ENCODE data around the gene GABRD.

GABRD gene

DNA sequence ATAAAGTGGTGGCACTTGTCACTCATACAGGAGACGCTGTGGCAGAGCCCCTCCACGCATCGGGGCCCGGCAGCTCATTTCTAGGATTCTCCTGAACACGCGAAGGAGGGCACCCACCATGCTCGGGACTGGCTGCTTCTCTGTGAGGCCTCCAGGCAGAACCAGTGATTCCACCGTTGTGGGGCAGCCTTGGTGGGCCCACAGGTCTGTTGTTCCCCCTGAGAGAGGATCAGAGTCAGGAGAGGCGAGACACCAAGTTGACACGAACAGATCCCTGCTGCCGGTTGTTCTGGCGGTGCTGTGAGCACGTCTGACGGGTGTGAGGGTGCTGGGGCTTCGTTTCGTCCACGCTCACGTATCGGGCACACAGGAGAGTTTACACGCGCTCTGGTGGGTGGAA, 57.7 kb downstream of the GABRD start:
- no peak for DNase-seq (ENCODE audit: low read depth)

GRCh38 chr1:2078170-2078569, 59.0 kb downstream of the GABRD start:
- no peak for DNase-seq (ENCODE audit: low read depth)

GRCh38 chr1:2079396-2080085, 60.4 kb downstream of the GABRD start:
- no peak for DNase-seq (ENCODE audit: low read depth)

DNA sequence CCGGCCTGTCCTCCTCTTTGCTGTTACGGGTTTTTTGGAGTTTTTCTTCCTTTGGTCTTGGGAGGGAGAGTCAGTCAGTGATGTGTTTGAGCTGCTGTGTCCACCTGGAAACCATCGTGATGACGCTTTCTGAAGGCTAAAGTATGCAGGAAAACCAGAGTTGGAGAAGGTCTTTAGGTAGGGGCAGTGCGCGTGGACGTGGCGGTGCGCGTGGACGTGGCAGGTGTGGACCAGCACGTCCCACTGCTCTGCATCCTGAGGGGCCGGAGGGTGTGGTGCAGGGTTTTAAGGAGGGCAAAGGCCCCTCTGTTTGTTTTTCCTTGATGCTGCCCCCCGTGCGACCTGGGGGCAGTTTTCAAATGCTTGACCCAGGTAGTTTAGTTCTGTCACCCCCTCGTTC, 61.0 kb downstream of the GABRD start:
- no peak for DNase-seq (ENCODE audit: low read depth)

All from stimulated activated CD8-positive, alpha-beta memory T cell treated with anti-CD3 and anti-CD28 coated beads, Interleukin-7, amount 100 ng/mL, for 24 hours (primary cell).